GM10266 (cell line): ENCODE data around the gene C10orf90.

Experiments used
- DNase-seq: peaks from one replicate; pipeline ENCODE4 v3.0.0; 2012; ENCODE audit errors: extremely low spot score
- CTCF ChIP-seq: IDR thresholded peaks from 2 replicates; pipeline ENCODE4 v1.5.1; 2012; ENCODE audit warnings: mild to moderate bottlenecking, low read depth; ENCODE audit not compliant: control insufficient read depth, insufficient read depth; ENCODE audit errors: missing control alignments

C10orf90 gene

GRCh38 chr10:126422567-126422966, 247.9 kb downstream of the C10orf90 start:
- TF ChIP-seq CTCF = no peak
- no peak for DNase-seq

- DNase-seq = no peak
- TF ChIP-seq CTCF = no peak
Observed at GRCh38 chr10:126421756-126422256, 248.7 kb downstream of the C10orf90 start.

- no peak for DNase-seq
- no peak for TF ChIP-seq CTCF
Observed at GRCh38 chr10:126420567-126421300, 249.8 kb downstream of the C10orf90 start.

- no peak for DNase-seq
- TF ChIP-seq CTCF = no peak
Observed at GRCh38 chr10:126417220-126417825, 253.2 kb downstream of the C10orf90 start.

GRCh38 chr10:126409821-126410220, 260.7 kb downstream of the C10orf90 start:
- TF ChIP-seq CTCF = no peak
- DNase-seq = no peak

GRCh38 chr10:126408953-126409641, 261.4 kb downstream of the C10orf90 start:
- no peak for TF ChIP-seq CTCF
- DNase-seq = no peak

GRCh38 chr10:126407831-126408230, 262.7 kb downstream of the C10orf90 start:
- no peak for TF ChIP-seq CTCF
- no peak for DNase-seq
